Measurements from ENCODE around the gene GATA5.

DNA sequence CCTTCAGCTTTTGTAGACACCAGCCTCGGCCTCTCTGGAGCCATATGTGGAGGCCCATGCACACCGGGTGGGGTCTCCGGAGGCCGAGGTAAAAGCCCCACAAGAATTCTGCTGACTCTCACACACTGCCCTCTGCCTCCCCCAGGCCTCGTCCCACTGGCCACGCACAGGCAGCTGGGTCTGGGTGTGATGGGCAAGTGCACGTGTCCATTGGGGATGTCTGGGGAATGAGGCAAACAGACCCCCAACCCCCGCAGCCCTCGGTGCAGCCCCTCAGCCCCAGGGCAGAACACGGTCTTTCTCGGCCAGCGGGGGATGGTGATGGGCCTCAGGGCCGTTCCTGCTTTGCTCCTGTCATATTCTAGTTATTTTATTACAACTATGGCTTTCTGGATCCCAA is 44.0 kb upstream of the GATA5 start:
- no peak for TF ChIP-seq CTCF (IDR thresholded peaks at IDR 0.05)
- no peak for TF ChIP-seq EP300 (IDR thresholded peaks at IDR 0.05)
- no peak for TF ChIP-seq POLR2A (IDR thresholded peaks at IDR 0.05)

Data from ovary (tissue), 3 donors.